GM23338 (cell line): ENCODE results near the gene ZBTB45. TPM values are rescaled to one million over a fixed set of nuclear protein-coding genes. Genes with fewer than 3 reads are reported as not detected.

ENCODE experiments used
- ATAC-seq: fragments of 200-7000 bp; cut with Tn5 transposase; 3 replicates; pipeline ENCODE4 v1.9.1; 2020
- DNase-seq: peaks from one replicate; pipeline ENCODE4 v3.0.0-alpha.2; 2015; ENCODE audit warnings: low spot score
- H2AFZ ChIP-seq: fragments of 200-600 bp; sonication (generic); 2 replicates; pipeline ENCODE4 v1.8.0; 2016; ENCODE audit warnings: antibody characterized with exemption, mild to moderate bottlenecking, moderate library complexity
- H3F3A ChIP-seq: fragments of 200-600 bp; sonication (generic); replicated peaks from 2 replicates; pipeline ENCODE4 v1.8.0; 2017; ENCODE audit warnings: antibody characterized with exemption, mixed run types, low read depth
- H3K27ac ChIP-seq: fragments of 200-600 bp; sonication (generic); 2 replicates; pipeline ENCODE4 v1.6.1; 2016; ENCODE audit warnings: low read depth
- H3K27me3 ChIP-seq: fragments of 200-600 bp; sonication (generic); 2 replicates; pipeline ENCODE4 v1.8.0; 2016; ENCODE audit warnings: mild to moderate bottlenecking, mixed run types, moderate library complexity; ENCODE audit not compliant: insufficient read depth
- H3K36me3 ChIP-seq: fragments of 200-600 bp; sonication (generic); 2 replicates; pipeline ENCODE4 v1.8.0; 2016; ENCODE audit warnings: mild to moderate bottlenecking; ENCODE audit not compliant: insufficient read depth
- H3K4me1 ChIP-seq: fragments of 200-600 bp; sonication (generic); 2 replicates; pipeline ENCODE4 v1.8.0; 2016; ENCODE audit warnings: mild to moderate bottlenecking, moderate library complexity; ENCODE audit not compliant: insufficient read depth
- H3K4me2 ChIP-seq: fragments of 200-600 bp; sonication (generic); 2 replicates; pipeline ENCODE4 v1.7.1; 2017; ENCODE audit warnings: mixed run types
- H3K4me3 ChIP-seq: fragments of 200-600 bp; sonication (generic); 2 replicates; pipeline ENCODE4 v1.6.1; 2016; ENCODE audit warnings: mixed run types
- H3K79me2 ChIP-seq: fragments of 200-600 bp; sonication (generic); replicated peaks from 2 replicates; pipeline ENCODE4 v1.8.0; 2017; ENCODE audit warnings: mild to moderate bottlenecking; ENCODE audit not compliant: insufficient read depth
- H3K9me2 ChIP-seq: fragments of 200-600 bp; sonication (generic); 2 replicates; pipeline ENCODE4 v1.8.0; 2017; ENCODE audit not compliant: insufficient read depth
- H4K20me1 ChIP-seq: fragments of 200-600 bp; sonication (generic); replicated peaks from 2 replicates; pipeline ENCODE4 v1.8.0; 2017; ENCODE audit warnings: mild to moderate bottlenecking; ENCODE audit not compliant: insufficient read depth
- H3K27ac Mint-ChIP-seq: 2 replicates; pipeline ENCODE4 v1.8.0; 2020; ENCODE audit warnings: inconsistent platforms, mild to moderate bottlenecking, moderate library complexity, mixed read lengths
- H3K27me3 Mint-ChIP-seq: 3 replicates; pipeline ENCODE4 v1.8.0; 2022; ENCODE audit warnings: low read depth, mild to moderate bottlenecking, moderate library complexity, mixed read lengths, inconsistent platforms; ENCODE audit not compliant: insufficient read depth, poor library complexity
- H3K36me3 Mint-ChIP-seq: 3 replicates; pipeline ENCODE4 v1.8.0; 2021; ENCODE audit warnings: low read depth, mild to moderate bottlenecking, inconsistent platforms, moderate library complexity, mixed read lengths
- H3K4me1 Mint-ChIP-seq: 3 replicates; pipeline ENCODE4 v1.8.0; 2020; ENCODE audit warnings: mild to moderate bottlenecking, inconsistent platforms, mixed read lengths
- H3K4me3 Mint-ChIP-seq: 3 replicates; pipeline ENCODE4 v1.8.0; 2021; ENCODE audit warnings: moderate library complexity, mild to moderate bottlenecking, inconsistent platforms, mixed read lengths
- H3K9me3 Mint-ChIP-seq: 3 replicates; pipeline ENCODE4 v1.8.0; 2020; ENCODE audit warnings: moderate library complexity, mild to moderate bottlenecking, inconsistent platforms, mixed read lengths
- CREB1 ChIP-seq: fragments of 250-450 bp; sonication (Bioruptor Pico); IDR thresholded peaks from 2 replicates; pipeline ENCODE4 v1.5.0; 2020; ENCODE audit warnings: low read depth, mild to moderate bottlenecking, moderate library complexity
- EZH2phosphoT487 ChIP-seq: fragments of 200-600 bp; sonication (generic); IDR thresholded peaks from one replicate; pipeline ENCODE4 v1.8.1; 2018; ENCODE audit warnings: antibody characterized with exemption; ENCODE audit not compliant: unreplicated experiment
- JUNB ChIP-seq: IDR thresholded peaks from one replicate; pipeline ENCODE4 v1.6.1; 2016; ENCODE audit warnings: antibody characterized with exemption; ENCODE audit not compliant: unreplicated experiment
- NANOG ChIP-seq: IDR thresholded peaks from 2 replicates; pipeline ENCODE4 v1.6.1; 2016; ENCODE audit warnings: antibody characterized with exemption, borderline replicate concordance
- POLR2AphosphoS5 ChIP-seq: IDR thresholded peaks from 2 replicates; pipeline ENCODE4 v1.6.1; 2016; ENCODE audit warnings: antibody characterized with exemption, low read depth
- STAT1 ChIP-seq: IDR thresholded peaks from one replicate; pipeline ENCODE4 v1.6.1; 2016; ENCODE audit warnings: antibody characterized with exemption; ENCODE audit not compliant: unreplicated experiment
- ZNF114 ChIP-seq: fragments of 250-450 bp; sonication (Bioruptor Pico); IDR thresholded peaks from 2 replicates; pipeline ENCODE4 v1.5.0; 2020; ENCODE audit warnings: mild to moderate bottlenecking, moderate library complexity
- long read RNA-seq: library from polyadenylated mRNA; unstranded; transcript quantifications from one replicate; pipeline ENCODE4 v2.0.0, GENCODE V29; 2020; ENCODE audit not compliant: unreplicated experiment
- polyA plus RNA-seq: library from polyadenylated mRNA; unstranded; fragments of >200 nt; fragmentation: Nextera tagmentation; extraction: Ambion mirVana; gene quantifications from 2 replicates; pipeline ENCODE4 v1.2.1, GENCODE V29; 2016
- total RNA-seq: library from RNA; depleted of rRNA; stranded (reverse); fragments of >200 nt; shearing (Covaris generic); gene quantifications from 2 replicates; pipeline ENCODE4 v1.2.3, GENCODE V29; 2014; rRNA removed
- TF ChIP-seq, protein P1 (sequence below): IDR thresholded peaks from 2 replicates; pipeline ENCODE4 v1.6.1; 2016; ENCODE audit warnings: antibody characterized with exemption
- TF ChIP-seq, protein P2 (sequence below), 2 experiments: fragments of 200-600 bp in 1 of 2; sonication (generic) in 1 of 2; conservative IDR thresholded peaks; 2 replicates each; pipeline versions ENCODE4 v1.5.1 to v1.6.1; 2016 to 2017; ENCODE audit warnings: antibody characterized with exemption in 2 of 2, low read depth in 2 of 2, mild to moderate bottlenecking in 2 of 2, moderate library complexity in 1 of 2
- TF ChIP-seq, protein P3 (sequence below): IDR thresholded peaks from one replicate; pipeline ENCODE4 v1.6.1; 2018; ENCODE audit warnings: antibody characterized with exemption; ENCODE audit not compliant: unreplicated experiment

Gene ZBTB45
- total RNA-seq (9.0 and 10.4 TPM in 2 replicates), polyA plus RNA-seq (8.5 and 9.5 TPM in 2 replicates)
- long read RNA-seq, partial matches to known transcripts: 1 of 2 reads
- long read RNA-seq, other reads (novel, unspliced or antisense): 1 of 2 reads

DNA sequence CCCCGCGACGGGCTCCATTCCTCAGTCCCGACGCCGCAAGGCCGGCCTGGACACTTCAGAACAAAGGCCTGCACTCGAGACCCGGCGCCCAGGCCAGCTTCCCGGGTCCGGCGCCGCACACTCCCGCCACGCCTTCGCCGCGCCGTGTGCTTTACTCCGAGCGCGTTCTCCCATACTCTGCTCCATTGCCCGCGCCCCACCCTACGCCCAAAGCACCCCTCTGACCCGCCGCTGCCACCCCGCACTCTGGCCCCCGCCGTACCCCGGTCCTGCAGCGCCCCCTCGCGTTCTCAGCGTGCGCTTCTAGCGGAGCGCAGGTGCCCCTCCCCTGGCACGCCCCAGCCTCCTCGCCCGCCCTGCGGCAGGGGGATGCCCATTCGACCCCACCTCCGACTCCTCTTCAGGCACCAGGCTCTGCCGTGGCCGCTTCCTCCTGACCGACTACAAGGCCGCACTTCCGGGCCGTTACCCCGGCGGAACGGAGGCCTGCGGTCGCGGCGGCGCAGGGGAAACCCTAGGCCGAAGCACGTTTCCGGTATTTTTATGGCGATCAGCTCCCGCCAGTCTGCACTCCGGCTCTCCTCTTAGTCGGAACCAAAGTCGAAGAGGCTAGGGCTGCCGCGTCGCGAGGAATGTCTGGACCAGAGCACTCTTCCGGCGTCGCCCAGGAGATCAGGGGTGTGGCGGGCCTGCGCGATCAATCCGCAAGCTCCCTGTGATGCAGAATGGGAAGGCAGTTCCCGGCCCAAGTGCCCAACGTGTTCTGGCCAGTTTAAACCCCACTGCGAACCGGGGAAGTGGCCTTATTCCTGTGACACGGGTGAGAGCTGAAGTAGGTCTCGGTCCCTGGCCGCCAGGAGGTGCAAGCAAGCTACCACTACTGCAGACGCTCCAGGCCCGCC is at the start of gene ZBTB45:
ZBTB45 (minus strand) TSS at position 456 of the 902 bp plus-strand sequence. CDS start 2,137 bp downstream, outside the sequence.
- Histone ChIP-seq H3K27me3 (no peaks in the 10 kb centered on the region), H3K4me1 (peaks cover 34% of the 10 kb centered on the region), H3K9me2 (no peaks in the 10 kb centered on the region), H3F3A (peaks cover 31% of the 10 kb centered on the region), H3K27ac (peak within 1 kb of the TSS; percentile 97), H3K4me3 (peak within 1 kb of the TSS; percentile 94), H4K20me1 (no peaks in the 10 kb centered on the region), H3K79me2 (peaks cover 11% of the 10 kb centered on the region; the same call in 1 of the 2 replicates), H2AFZ (peak within 1 kb of the TSS; percentile 93), H3K36me3 (no peaks in the 10 kb centered on the region), H3K4me2 (peak within 1 kb of the TSS; percentile 85)
- Mint-ChIP-seq H3K4me1 (peaks cover 46% of the 10 kb centered on the region), H3K9me3 (no peaks in the 10 kb centered on the region; the same call in 2 of the 3 replicates), H3K36me3 (peaks cover 20% of the 10 kb centered on the region), H3K27me3 (peaks cover 36% of the 10 kb centered on the region), H3K4me3 (peak within 1 kb of the TSS; percentile 86), H3K27ac (peak within 1 kb of the TSS; percentile 98)
- ATAC-seq (peak; percentile 76), DNase-seq (peak; percentile 97)
- peak; percentile 85 for TF ChIP-seq CREB1 (CRISPR knock-in tag)
- TF ChIP-seq, protein P1, sequence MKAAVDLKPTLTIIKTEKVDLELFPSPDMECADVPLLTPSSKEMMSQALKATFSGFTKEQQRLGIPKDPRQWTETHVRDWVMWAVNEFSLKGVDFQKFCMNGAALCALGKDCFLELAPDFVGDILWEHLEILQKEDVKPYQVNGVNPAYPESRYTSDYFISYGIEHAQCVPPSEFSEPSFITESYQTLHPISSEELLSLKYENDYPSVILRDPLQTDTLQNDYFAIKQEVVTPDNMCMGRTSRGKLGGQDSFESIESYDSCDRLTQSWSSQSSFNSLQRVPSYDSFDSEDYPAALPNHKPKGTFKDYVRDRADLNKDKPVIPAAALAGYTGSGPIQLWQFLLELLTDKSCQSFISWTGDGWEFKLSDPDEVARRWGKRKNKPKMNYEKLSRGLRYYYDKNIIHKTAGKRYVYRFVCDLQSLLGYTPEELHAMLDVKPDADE: peak; percentile 93
- peak; percentile 77 for TF ChIP-seq POLR2AphosphoS5
- TF ChIP-seq NANOG: 0 out of 2 replicates have a peak, but pooled peaks have one; percentile 37
- no peak for TF ChIP-seq JUNB
- TF ChIP-seq, protein P2, sequence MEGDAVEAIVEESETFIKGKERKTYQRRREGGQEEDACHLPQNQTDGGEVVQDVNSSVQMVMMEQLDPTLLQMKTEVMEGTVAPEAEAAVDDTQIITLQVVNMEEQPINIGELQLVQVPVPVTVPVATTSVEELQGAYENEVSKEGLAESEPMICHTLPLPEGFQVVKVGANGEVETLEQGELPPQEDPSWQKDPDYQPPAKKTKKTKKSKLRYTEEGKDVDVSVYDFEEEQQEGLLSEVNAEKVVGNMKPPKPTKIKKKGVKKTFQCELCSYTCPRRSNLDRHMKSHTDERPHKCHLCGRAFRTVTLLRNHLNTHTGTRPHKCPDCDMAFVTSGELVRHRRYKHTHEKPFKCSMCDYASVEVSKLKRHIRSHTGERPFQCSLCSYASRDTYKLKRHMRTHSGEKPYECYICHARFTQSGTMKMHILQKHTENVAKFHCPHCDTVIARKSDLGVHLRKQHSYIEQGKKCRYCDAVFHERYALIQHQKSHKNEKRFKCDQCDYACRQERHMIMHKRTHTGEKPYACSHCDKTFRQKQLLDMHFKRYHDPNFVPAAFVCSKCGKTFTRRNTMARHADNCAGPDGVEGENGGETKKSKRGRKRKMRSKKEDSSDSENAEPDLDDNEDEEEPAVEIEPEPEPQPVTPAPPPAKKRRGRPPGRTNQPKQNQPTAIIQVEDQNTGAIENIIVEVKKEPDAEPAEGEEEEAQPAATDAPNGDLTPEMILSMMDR (conservative IDR thresholded peaks at IDR 0.05; ENCODE audit: low read depth in 2 of 2): peak; percentile 46 to 86
- no peak for TF ChIP-seq ZNF114 (CRISPR knock-in tag)

DNA sequence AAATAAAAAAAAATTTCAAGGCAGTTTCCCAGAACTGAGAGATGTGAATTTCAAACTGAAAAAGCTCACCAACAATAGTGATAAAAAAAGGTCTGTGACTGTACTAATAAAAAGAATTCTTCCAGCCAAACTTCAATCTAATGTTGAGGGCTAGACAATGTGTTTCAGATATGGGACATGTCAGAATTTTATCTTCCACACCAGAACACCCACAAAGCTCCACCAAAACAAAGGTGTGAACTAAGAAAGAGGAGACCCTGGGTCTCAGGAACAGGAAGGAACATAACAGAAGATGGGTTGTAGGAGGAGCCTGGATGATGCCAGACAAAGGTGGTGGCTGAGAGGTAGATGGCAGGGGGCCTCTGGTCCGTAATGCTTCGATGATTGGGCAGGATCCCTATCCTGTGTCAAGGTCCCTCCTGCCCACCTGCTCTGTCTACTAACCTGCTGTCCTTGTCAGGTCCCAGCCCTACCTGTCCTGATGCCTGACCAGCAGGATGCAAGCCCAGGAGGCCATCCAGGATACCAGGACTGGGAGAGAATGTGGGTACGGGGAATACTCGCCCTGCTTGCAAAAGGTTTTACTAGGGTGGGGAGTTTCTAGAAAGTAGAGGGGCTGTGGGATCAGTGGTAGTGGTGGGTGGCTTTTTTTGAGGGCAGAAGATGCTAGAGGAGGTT is 49.0 kb upstream of the ZBTB45 start:
- no peak overlapping the region for H3K4me2 ChIP-seq
- H3K27ac ChIP-seq: no peak overlapping the region
- Mint-ChIP-seq H3K27ac (no peak overlapping the region), H3K9me3 (no peaks in the 10 kb centered on the region; the same call in 2 of the 3 replicates), H3K27me3 (peaks cover 20% of the 10 kb centered on the region), H3K36me3 (peaks cover 32% of the 10 kb centered on the region), H3K4me3 (no peak overlapping the region; the same call in 2 of the 3 replicates), H3K4me1 (peaks cover 13% of the 10 kb centered on the region)
- H4K20me1 ChIP-seq: no peaks in the 10 kb centered on the region
- H3K9me2 ChIP-seq: no peaks in the 10 kb centered on the region
- peaks cover 11% of the 10 kb centered on the region for H3K27me3 ChIP-seq
- H3K79me2 ChIP-seq: no peaks in the 10 kb centered on the region
- H3K4me3 ChIP-seq: no peak overlapping the region
- DNase-seq (no peak), ATAC-seq (no peak)
- H3K36me3 ChIP-seq: no peaks in the 10 kb centered on the region
- no peaks in the 10 kb centered on the region; the same call in 1 of the 2 replicates for H3F3A ChIP-seq
- H3K4me1 ChIP-seq: peaks cover 4% of the 10 kb centered on the region; the same call in 1 of the 2 replicates
- no peak overlapping the region for H2AFZ ChIP-seq
- TF ChIP-seq, protein P3, sequence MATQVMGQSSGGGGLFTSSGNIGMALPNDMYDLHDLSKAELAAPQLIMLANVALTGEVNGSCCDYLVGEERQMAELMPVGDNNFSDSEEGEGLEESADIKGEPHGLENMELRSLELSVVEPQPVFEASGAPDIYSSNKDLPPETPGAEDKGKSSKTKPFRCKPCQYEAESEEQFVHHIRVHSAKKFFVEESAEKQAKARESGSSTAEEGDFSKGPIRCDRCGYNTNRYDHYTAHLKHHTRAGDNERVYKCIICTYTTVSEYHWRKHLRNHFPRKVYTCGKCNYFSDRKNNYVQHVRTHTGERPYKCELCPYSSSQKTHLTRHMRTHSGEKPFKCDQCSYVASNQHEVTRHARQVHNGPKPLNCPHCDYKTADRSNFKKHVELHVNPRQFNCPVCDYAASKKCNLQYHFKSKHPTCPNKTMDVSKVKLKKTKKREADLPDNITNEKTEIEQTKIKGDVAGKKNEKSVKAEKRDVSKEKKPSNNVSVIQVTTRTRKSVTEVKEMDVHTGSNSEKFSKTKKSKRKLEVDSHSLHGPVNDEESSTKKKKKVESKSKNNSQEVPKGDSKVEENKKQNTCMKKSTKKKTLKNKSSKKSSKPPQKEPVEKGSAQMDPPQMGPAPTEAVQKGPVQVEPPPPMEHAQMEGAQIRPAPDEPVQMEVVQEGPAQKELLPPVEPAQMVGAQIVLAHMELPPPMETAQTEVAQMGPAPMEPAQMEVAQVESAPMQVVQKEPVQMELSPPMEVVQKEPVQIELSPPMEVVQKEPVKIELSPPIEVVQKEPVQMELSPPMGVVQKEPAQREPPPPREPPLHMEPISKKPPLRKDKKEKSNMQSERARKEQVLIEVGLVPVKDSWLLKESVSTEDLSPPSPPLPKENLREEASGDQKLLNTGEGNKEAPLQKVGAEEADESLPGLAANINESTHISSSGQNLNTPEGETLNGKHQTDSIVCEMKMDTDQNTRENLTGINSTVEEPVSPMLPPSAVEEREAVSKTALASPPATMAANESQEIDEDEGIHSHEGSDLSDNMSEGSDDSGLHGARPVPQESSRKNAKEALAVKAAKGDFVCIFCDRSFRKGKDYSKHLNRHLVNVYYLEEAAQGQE: no peak
- TF ChIP-seq STAT1 (no peak), JUNB (no peak), EZH2phosphoT487 (no peak), NANOG (no peak), POLR2AphosphoS5 (no peak)
- TF ChIP-seq, protein P2 (conservative IDR thresholded peaks at IDR 0.05; ENCODE audit: low read depth in 2 of 2): no peak
